Dedifferentiated amniotic fluid mesenchymal stem cell (primary cell): ENCODE data around the gene CNOT8.
"Not testable (repeated sequence)": the region's sequence is repeated elsewhere in the genome, so short reads cannot be mapped to it uniquely, and the experiment has no call there.

ENCODE experiments used
- DNase-seq: peaks from one replicate; pipeline ENCODE4 v3.0.0-alpha.2; 2016; ENCODE audit errors: extremely low spot score

The CNOT8 gene

DNA sequence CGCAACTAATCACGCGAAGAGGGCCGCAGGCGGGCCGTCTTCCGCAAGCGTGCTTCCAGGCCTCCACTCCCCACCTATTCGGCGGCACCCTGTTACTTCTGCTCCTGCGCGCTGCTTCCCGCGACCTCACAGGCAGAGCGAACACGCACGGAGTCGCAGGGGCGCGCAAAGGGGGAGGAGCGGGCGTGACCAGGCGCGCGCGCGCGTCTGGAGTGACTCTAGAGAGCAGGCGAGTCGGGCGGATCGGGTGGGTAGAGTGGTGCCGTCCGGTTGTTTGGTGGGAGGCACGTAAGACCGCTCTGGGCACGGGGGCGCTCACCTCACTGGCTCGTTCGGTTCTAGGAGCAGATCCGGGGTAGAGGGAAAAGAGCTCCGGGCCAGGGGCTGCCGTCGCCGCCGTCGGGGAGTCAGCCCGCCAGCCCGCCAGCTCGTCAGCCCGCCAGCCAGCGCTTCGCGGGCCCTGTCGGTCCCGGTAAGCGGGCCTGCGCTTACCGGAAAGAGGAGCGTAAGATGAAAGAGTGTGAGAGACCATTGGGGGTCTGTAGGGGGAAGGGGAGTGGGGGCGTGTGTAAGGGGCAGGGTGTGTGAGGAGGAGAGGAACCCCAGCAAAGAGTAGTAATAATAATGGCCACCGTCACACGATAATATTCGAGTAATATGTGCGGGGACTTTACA, at the start of gene CNOT8:
Gene CNOT8 (plus strand): TSS at position 331 of the 675 bp plus-strand sequence. CDS start 4,652 bp downstream, outside the sequence.
- peak; percentile 94 for DNase-seq

DNA sequence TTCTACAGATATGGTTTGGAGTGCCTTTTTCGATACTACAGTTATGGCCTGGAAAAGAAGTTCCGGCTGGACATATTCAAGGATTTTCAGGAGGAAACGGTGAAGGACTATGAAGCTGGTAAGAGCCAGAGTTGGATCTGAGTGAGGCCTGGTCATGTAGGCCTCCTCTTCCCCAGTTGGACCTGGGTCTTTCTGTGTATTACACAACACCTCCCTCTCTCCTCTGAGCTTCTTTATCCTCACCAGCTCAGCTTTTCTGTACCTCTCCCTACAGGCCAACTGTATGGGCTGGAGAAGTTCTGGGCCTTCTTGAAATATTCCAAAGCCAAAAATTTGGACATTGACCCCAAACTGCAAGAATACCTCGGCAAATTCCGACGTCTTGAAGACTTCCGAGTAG, 47.2 kb upstream of the CNOT8 start:
- no peak for DNase-seq

DNA sequence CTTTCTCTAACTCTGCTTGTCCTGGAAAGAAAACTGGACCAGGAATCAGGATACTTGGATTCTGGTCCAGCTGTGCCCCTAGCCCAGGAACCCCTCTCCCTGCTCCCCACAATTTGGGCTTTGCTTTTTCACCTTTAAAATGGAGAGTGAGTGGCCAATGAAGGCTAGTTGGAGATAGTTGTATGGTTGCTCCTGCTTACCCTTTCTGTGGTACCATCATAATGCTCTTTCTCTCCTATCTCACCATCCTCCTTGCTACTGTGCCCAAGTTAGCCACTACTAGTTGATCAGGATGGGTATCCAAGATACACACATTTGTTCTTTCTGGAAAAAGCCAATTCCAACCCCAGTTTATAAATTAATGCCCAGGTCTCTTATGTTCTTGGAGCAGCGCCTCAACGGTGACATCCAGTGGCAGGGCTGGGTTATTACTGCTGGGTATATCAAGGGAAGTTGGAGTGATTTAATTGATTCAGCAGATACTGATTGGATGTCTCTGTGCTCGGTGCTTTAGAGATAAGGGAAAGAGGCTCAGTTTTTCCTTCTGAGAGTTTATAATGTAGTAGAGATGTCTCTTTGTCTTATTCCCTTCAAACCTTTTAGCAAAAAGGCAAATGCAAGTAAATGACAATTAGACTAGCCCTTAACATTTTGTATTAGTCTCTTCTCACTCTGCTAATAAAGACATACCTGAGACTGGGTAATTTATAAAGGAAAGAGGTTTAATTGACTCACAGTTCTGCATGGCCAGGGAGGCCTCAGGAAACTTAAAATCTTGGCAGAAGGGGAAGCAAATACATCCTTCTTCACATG, 46.6 kb upstream of the CNOT8 start:
- DNase-seq: peak; percentile 71

DNA sequence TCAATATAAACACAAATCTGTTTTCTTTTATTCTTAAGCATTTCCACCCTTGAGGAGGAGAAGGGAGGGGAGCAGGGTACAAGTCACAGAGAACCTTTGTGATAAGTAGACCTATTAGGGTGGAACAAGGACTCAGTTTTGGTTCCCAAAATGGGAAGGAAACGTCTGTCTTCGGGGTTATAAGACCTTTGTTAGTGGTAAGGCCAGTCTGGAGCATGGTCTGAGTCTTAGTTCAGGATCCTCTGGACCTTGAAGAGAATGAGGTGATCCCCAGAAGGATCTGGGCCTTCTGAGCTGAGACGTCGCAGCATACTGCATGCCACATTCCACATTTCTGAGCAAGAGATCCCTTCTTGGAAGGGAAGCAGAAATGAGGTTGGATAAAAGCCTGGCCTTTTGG, 45.3 kb upstream of the CNOT8 start:
- no peak for DNase-seq

DNA sequence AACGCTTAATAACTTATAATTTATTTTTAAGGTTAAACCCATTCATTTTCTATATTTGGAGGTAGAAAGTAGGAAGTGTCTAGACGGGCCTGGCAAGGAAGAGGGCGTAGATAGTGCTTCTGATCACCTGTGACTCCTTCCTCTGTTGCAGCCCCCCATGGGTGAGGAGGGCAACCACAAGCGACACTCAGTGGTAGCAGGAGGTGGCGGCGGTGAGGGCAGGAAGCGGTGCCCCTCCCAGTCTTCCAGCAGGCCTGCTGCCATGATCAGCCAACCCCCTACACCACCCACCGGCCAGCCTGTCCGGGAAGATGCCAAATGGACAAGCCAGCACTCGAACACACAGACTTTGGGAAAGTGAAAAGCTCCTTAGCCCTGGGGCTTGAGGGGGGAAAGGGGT, 44.7 kb upstream of the CNOT8 start:
- no peak for DNase-seq

DNA sequence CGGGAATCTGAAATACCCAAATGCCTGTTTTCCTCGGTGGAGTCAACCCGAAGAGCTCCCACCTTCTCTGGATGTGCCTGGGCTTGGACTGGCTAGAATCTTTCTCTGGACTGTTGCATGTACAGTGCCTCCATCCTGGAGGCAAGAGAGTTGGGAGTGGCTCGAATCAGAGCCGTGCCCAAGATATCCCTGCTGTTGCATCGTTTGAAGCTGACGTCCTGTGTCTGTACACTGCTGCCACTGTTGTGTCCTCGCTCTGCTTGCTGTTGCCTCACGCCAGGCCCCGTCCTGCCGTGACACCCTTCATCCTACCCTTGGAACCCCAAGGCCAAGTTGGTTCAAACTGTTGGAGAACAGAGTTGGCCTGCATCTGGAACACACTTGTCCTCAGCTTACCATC, 43.4 kb upstream of the CNOT8 start:
- DNase-seq: no peak

DNA sequence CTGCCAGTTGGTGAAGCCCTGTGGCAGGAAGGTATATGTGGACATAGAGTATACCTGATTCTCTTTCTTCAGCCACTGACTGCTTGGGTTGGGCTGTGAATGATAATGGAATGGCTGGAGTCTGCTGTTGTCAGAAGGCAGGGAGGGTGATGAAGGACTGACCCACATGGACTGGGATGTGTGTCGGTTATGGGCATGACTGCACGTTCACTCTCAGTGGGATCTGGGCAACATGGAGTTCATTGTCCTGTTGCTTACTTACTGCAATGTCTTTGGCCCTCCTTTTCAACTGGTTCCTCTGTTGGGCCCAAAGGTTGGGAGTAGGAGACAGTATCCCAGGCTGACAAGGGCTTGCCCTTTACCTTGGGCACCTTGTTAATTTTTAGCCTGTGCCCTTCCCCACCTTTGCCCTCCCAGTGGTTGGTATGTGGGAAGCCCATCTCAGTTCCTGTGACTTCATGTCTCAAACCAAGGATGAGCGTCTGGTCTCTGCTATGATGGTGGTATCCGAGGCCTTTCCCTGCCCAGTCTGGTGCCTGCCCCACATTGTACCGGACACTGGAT, 42.7 kb upstream of the CNOT8 start:
- DNase-seq: no peak

DNA sequence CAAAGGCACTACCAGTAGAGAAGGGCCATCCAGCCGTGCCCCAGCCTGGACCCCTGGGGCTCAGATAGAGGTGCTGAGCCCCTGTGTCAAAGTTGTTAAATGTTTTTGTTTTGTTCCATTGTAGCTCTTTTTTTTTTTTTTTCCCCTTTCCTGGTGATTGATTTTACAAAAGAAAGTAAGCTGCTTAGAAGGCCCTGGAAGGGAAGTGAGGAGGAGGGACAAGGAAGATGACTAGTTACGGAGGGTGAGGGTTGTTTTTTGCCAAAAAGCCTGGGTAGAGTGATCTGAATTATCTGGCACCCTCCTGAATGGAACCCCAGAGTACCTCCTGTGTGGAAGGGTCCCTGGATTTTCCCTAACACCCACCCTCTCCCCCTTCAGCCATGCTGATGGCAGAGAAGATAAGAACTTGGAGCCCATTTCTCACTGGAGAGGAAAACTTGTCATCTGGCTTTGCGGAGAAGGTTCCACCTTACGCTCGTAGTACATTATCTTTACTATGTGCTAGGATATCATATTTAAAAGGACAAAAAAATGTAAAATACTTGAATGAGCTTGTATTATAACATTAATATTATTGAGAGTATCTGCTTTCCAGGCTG, 41.4 kb upstream of the CNOT8 start:
- no peak for DNase-seq

DNA sequence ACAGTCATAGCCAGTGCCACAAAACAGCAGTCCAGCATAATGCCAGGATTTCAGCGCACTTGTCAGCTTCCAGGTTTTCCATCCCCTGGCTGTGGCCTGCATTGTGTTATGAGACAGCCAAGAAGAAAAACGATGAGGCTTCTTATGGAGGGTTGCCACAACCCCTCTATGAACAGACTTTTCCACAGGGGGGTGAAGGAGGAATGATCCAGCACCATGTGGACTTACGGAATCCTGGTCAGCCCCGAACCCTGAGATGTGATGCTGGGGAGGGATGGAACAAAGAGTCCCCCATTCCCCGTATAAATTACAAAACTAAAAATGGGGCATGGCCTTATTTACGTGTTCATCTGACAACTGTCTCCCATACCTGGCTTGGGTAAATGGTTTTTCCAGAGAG, 40.6 kb upstream of the CNOT8 start:
- no peak for DNase-seq

DNA sequence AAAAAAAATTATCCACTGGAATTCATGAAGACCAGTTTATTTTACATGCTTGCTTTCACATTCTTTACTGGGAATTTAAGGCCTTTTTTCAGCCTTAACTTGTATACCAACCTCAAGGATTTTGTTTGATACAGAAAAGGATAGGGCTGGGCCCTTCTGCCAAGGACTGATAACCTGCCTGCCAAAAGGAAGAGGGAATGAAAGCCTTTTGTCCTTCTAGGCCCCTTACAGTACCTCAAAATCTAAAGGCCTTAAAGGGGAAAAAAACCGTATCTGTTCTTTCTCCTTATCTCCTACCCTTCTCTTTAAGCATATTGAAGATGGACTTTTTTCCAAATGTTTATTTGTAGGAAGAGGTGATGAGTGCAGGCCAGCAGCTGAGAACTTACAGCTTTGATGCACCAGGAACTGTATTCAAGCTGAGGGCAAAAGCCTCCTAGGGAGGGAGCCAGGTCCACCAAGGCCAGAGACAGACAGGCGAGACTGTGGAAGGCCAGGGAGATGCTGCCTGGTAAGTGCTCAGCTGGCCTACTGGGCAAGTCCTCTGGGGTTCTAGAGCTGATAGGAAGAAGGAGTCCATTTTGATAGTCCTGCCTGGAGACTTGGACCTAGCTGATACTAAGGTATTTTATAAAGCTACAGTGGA, 39.8 kb upstream of the CNOT8 start:
- no peak for DNase-seq

DNA sequence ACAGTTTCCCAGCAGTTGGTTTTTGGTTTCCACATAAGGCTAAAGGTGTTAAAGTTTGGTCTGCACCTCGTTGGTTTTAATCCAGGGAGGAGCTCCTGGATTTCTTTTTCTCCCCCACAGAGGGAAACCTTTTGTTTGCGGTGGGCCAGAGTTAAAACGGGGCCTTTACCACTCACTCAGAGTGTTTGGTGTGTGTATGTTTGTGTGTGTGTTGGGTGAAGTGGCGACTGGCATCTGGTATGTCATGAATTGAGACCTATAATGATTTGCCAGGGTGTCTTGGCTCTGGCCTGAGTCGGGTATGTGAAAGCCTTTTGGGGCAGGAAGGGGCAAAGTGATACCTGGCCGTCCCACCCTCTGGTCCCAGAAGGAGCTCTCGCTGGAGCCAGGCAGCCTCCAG, 38.9 kb upstream of the CNOT8 start:
- no peak for DNase-seq

DNA sequence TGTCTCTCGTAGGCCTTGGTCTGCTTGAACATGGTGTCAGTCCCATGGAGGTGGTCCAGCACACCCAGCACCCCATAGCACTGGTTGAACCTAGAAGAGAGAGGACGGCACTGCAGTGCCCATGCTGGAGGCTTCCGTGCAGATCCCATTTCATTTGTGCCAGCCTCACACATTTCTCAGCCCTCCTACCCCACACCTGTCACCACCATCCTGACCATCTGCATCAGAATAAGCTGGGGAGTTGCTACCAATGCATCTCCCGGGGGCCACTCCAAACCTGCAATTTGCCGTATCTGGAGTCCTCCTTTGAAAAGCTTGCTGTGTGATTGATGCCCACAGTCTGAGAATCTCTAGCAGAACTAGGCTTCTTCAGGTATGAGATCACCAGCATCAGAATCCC, 38.0 kb upstream of the CNOT8 start:
- DNase-seq: no peak

DNA sequence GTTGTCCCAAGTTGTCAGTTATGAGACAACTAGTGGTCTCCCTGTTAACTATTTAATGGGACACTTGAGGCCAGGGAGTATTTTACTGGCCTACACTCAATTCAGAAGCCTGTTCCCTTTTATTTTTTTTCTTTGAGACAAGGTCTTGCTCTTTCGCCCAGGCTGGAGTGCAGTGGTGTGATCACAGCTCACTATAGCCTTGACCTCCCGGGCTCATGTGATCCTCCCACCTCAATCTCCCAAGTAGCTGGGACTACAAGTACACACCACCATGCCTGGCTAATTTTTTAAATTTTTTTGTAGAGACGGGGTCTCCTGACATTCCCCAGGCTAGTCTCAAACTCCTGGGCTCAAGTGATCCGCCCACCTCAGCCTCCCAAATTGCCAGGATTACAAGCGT, 35.5 kb upstream of the CNOT8 start:
- DNase-seq: not testable (repeated sequence)

DNA sequence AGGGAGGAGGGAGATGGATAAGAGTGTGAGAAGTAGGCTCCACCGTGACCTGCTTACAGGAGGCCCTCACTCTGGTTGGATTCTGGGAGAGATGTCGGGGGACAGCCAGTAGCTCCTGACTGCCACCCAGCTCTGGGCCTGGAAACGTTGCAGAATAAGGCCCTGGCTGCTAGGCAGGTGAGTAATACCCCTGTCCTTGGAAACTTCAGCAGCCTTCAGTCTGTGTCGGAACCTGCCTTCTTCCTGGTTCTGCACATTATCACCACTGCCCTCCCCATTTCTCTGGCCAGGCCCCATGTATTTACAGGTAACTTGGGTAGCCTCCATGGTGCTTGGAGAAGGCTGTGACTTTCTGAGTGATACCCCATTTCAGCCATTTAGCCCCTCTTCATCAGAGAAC, 34.8 kb upstream of the CNOT8 start:
- DNase-seq: no peak

DNA sequence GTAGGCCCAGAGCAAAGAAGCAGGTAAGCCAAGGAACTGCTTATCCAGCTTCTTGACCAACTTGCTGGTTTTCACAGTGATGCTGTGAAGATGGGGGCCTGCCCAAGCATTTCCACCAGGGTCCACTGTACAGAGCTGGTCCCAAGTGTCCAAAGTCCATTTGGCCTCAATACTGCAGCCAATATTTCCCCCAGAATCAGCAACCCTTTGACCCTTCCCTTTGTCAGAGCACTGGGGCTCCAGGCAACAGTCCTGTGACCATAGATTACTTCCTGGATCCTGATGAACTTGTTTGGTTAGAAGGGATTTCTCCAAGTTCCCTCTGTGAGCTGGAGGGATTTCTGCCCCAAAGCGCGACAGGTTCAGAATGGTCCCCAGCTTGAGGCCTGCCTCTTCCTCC, 34.4 kb upstream of the CNOT8 start:
- no peak for DNase-seq

DNA sequence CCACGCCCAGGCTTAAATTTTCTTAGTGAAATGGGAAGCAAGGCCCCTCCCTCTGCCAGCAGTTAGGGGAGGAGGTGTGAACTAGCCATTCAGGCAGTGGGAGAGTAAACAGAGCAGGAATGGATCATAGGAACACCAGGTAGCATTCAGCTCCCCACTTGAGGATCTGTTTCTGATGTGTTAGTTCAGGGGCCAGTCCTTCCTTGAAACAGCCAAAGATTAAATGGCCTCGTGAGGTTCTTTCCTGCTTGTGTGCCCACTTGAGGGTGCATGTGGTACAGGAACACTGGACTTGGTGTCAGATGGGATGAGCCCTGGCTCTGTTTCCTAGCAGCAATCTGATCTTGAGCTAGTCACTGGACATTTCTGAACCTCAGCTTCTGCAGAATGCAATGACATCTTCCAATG, 29.2 kb upstream of the CNOT8 start:
- no peak for DNase-seq

DNA sequence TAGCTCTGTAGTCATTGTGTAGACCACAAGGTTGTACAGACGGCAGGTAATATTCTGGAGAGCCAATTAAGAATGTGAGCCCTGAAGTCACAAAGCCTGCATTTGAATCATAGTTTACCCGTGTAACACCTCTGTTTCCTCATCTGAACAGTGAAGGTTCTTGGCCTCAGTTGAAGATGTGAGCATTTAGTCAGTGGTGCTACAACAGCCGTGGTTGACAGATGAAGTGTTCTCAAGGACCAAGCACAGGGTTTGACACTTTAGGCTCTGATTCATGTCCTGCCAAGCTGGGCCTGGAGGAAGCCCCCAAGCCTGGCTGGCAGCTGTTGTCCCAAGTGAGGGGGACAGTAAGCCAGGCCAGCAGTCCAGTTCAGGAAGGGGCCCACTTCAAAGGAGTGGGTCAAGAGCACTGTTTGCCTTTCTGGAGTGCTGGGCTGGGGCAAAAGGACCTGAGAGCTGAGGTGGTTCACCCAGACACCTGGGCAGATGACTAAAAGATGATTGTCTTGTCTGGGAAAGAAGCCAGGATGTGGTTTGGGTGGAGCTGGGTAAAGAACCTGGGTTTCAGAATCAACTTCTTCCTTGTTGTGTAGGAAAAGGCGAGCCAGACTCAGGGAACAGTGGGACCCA, 28.7 kb upstream of the CNOT8 start:
- DNase-seq: no peak

DNA sequence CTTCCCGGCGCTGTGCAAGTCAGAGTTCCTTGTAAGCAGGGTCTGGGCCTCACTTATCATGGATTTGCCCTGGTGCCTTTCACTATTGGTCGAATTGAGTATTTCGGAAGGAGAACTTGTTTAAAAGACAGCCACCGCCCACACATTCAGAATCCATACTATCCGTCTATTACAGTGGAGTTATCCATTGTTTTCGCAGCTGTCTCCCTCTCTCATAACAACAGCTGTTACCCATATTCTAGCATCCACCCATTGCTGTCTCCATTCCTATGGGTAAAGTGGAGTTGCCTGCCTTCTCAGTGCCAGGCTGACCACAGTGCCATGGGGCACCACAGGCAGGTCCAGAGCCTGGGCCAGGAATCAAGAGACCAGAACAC, 28.2 kb upstream of the CNOT8 start:
- DNase-seq: no peak

DNA sequence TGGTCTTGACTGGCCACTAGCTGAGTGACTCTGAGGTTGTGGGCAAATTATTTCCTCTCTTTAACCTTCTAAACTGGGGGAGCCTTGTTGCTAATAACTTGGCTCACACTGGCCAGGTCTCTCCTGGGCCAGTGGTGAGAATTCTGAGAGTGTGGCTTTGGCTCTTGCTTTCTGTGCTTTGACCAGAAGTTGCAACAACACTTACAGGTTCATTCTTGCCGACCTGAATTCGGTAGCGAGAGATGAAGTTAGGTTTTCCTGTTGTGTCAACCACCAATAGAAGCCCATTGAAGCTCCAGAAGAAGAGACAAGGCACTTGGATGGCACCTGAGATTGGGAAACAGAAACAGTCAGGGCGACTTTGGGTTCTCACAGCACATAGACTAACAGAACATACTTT, 27.8 kb upstream of the CNOT8 start:
- DNase-seq: no peak

DNA sequence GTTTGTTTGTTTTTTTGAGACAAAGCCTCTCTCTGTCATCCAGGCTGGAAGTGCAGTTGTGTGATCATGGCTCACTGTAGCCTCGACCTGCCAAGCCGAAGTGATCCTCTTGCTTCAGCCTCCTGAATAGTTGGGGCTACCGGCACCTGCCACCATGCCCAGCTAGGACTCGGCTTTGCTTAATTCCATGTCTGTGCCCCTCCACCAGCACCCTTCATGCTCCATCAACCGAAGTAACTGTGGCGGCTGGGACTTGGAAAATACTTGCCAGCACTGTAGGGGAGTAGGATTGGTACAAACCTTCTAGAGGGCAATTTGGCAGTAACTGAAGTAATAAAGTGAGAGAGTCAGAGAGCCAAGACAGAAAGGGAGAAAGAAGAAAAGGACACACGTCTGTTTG, 27.0 kb upstream of the CNOT8 start:
- DNase-seq: no peak

DNA sequence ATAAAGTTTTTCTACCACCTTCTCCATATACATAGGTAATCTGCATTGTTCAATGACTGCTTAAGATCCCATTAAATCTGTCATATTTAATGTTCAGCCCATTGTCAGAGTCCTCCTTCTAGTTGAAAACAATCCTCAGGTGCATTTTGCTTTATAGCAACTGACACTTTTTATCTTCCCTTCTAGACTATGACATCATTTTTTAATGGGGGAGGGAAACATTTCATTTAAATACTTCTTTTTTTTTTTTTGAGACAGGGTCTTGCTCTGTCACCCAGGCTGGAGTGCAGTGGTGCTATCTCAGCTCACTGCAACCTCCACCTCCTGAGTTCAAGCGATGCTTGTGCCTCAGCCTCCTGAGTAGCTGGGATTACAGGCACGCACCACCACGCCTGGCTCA, 25.6 kb upstream of the CNOT8 start:
- not testable (repeated sequence) for DNase-seq

DNA sequence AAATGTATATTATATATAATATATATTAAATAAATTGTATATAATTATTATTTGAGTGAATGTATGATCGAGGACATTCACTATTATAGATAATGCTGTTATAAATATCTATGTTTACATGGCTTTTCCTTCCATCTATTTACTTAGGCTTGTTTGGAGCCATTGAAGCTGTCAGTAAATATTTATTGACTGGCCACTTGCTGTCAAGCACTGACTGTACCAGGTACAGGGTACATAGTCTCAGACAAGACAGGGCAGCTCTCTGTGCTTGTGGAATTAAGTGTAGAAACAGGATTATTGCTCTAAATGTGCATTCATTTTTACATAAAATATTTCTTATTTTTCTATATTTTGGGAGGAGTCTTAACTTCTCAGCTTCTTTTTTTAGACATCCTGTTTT, 24.4 kb upstream of the CNOT8 start:
- no peak for DNase-seq
